Measurements from ENCODE around the gene ADCY3.

The ADCY3 gene

GRCh38 chr2:24788816-24789215, 131.2 kb downstream of the ADCY3 start:
- ATAC-seq (no peak), DNase-seq (no peak)
- no peak overlapping the region for H3K27ac Mint-ChIP-seq
- no peaks in the 10 kb centered on the region for H3K27me3 Mint-ChIP-seq
- H3K9me3 Mint-ChIP-seq: no peaks in the 10 kb centered on the region
- H3K4me3 Mint-ChIP-seq: no peak overlapping the region
- H3K4me1 Mint-ChIP-seq: peaks cover 17% of the 10 kb centered on the region

- no peak for ATAC-seq
- no peak for DNase-seq
- Mint-ChIP-seq H3K27ac (no peak overlapping the region), H3K27me3 (no peaks in the 10 kb centered on the region), H3K4me3 (no peak overlapping the region), H3K4me1 (peaks cover 16% of the 10 kb centered on the region), H3K9me3 (no peaks in the 10 kb centered on the region)
These were observed 132.5 kb downstream of the ADCY3 start for GRCh38 chr2:24787532-24787931.

GRCh38 chr2:24785671-24786321, 134.2 kb downstream of the ADCY3 start:
- Mint-ChIP-seq H3K27ac (no peak overlapping the region), H3K9me3 (peaks cover 0 to 3% of the 10 kb centered on the region in 2 donors), H3K4me1 (no peaks in the 10 kb centered on the region), H3K27me3 (peaks cover 5% of the 10 kb centered on the region), H3K4me3 (no peak overlapping the region)
- DNase-seq (no peak), ATAC-seq (no peak)

GRCh38 chr2:24783641-24784040, 136.4 kb downstream of the ADCY3 start:
- Mint-ChIP-seq H3K27me3 (peaks cover 8% of the 10 kb centered on the region), H3K9me3 (peaks cover 0 to 6% of the 10 kb centered on the region in 2 donors)

GRCh38 chr2:24779116-24779515, 140.9 kb downstream of the ADCY3 start:
- H3K4me3 Mint-ChIP-seq: no peak overlapping the region
- no peaks in the 10 kb centered on the region for H3K4me1 Mint-ChIP-seq
- no peak for ATAC-seq
- H3K27me3 Mint-ChIP-seq: peaks cover 8% of the 10 kb centered on the region
- H3K27ac Mint-ChIP-seq: no peak overlapping the region
- DNase-seq: no peak
- peaks cover 0 to 6% of the 10 kb centered on the region in 2 donors for H3K9me3 Mint-ChIP-seq

More at GRCh38 chr2:24783641-24784040, 136.4 kb downstream of the ADCY3 start:
- DNase-seq (no peak), ATAC-seq (no peak)
- no peak overlapping the region for H3K4me3 Mint-ChIP-seq
- no peak overlapping the region for H3K27ac Mint-ChIP-seq
- H3K4me1 Mint-ChIP-seq: no peaks in the 10 kb centered on the region

GRCh38 chr2:24774373-24774772, 145.7 kb downstream of the ADCY3 start:
- no peaks in the 10 kb centered on the region for H3K9me3 Mint-ChIP-seq
- no peaks in the 10 kb centered on the region for H3K27me3 Mint-ChIP-seq
- DNase-seq (no peak), ATAC-seq (no peak)
- H3K27ac Mint-ChIP-seq: no peak overlapping the region
- H3K4me1 Mint-ChIP-seq: no peaks in the 10 kb centered on the region
- no peak overlapping the region for H3K4me3 Mint-ChIP-seq

- H3K4me1 Mint-ChIP-seq: no peaks in the 10 kb centered on the region
- DNase-seq (no peak), ATAC-seq (no peak)
- no peaks in the 10 kb centered on the region for H3K27me3 Mint-ChIP-seq
- no peaks in the 10 kb centered on the region for H3K9me3 Mint-ChIP-seq
- no peak overlapping the region for H3K4me3 Mint-ChIP-seq
- H3K27ac Mint-ChIP-seq: no peak overlapping the region
These were observed 148.1 kb downstream of the ADCY3 start for GRCh38 chr2:24771764-24772586.

- DNase-seq (no peak), ATAC-seq (no peak)
- peak overlapping the region in 1 of 2 donors; percentile 85 for H3K27ac Mint-ChIP-seq
- no peaks in the 10 kb centered on the region for H3K9me3 Mint-ChIP-seq
- H3K27me3 Mint-ChIP-seq: no peaks in the 10 kb centered on the region
- H3K4me3 Mint-ChIP-seq: no peak overlapping the region
- H3K4me1 Mint-ChIP-seq: peaks cover 9% of the 10 kb centered on the region
These were observed 149.0 kb downstream of the ADCY3 start for GRCh38 chr2:24771061-24771460.
